HepG2 (cell line): ENCODE results near the gene BMERB1. TPM values are rescaled to one million over a fixed set of nuclear protein-coding genes. Genes with fewer than 3 reads are reported as not detected.

Experiments
- CEBPB ChIP-seq: IDR thresholded peaks from 2 replicates; pipeline ENCODE4 v1.6.1; 2011; ENCODE audit warnings: low read depth, low read length, improper control_type of control experiment, borderline replicate concordance
- CENPT ChIP-seq: sonication (generic); formaldehyde crosslinking; IDR thresholded peaks from 2 replicates; pipeline ENCODE4 v1.8.0; 2022; ENCODE audit warnings: low read depth, mild to moderate bottlenecking, moderate library complexity, missing genetic modification reagents
- CENPX ChIP-seq: sonication (generic); formaldehyde crosslinking; IDR thresholded peaks from 2 replicates; pipeline ENCODE4 v1.9.0; 2021; ENCODE audit warnings: mild to moderate bottlenecking, missing genetic modification reagents, moderate library complexity
- ERF ChIP-seq: IDR thresholded peaks from 2 replicates; pipeline ENCODE4 v1.6.1; 2018; ENCODE audit warnings: missing biosample characterization, missing genetic modification reagents
- HIC2 ChIP-seq: sonication (generic); formaldehyde crosslinking; IDR thresholded peaks from 2 replicates; pipeline ENCODE4 v1.9.0; 2022; ENCODE audit warnings: low read depth, missing genetic modification reagents
- HMGXB3 ChIP-seq: sonication (generic); formaldehyde crosslinking; IDR thresholded peaks from 2 replicates; pipeline ENCODE4 v1.4.0; 2020; ENCODE audit warnings: missing genetic modification reagents, borderline replicate concordance
- MAFK ChIP-seq, 2 experiments: IDR thresholded peaks in 1 of 2; conservative IDR thresholded peaks in 1 of 2; 2 replicates each; pipeline ENCODE4 v1.6.1; 2011; ENCODE audit warnings: improper control_type of control experiment in 2 of 2, low read length in 2 of 2
- PITX1 ChIP-seq: sonication (generic); formaldehyde crosslinking; IDR thresholded peaks from 2 replicates; pipeline ENCODE4 v1.5.1; 2020; ENCODE audit warnings: mild to moderate bottlenecking, missing genetic modification reagents
- RAD21 ChIP-seq: fragments of 450-650 bp; formaldehyde crosslinking; IDR thresholded peaks from 2 replicates; pipeline ENCODE4 v1.5.0; 2020; ENCODE audit warnings: mild to moderate bottlenecking
- ZBTB33 ChIP-seq: sonication (generic); formaldehyde crosslinking; IDR thresholded peaks from 2 replicates; pipeline ENCODE4 v1.4.0; 2020; ENCODE audit warnings: missing genetic modification reagents
- ZBTB4 ChIP-seq: sonication (generic); formaldehyde crosslinking; IDR thresholded peaks from 2 replicates; pipeline ENCODE4 v1.4.0; 2020; ENCODE audit warnings: missing genetic modification reagents, mild to moderate bottlenecking, borderline replicate concordance
- ZC3H13 ChIP-seq: sonication (generic); formaldehyde crosslinking; IDR thresholded peaks from 2 replicates; pipeline ENCODE4 v1.8.1; 2023; ENCODE audit warnings: mild to moderate bottlenecking, missing genetic modification reagents, moderate library complexity
- ZFP37 ChIP-seq: sonication (generic); formaldehyde crosslinking; IDR thresholded peaks from 2 replicates; pipeline ENCODE4 v1.4.0; 2020; ENCODE audit warnings: missing genetic modification reagents, borderline replicate concordance
- polyA plus RNA-seq, 8 experiments: library from polyadenylated mRNA; depleted of rRNA in 3 of 8; stranded (reverse) in 7 of 8; unstranded in 1 of 8; fragments of >200 nt; fragmentation: Illumina TruSeq in 4 of 8; extraction: Trizol in 4 of 8; gene quantifications; 2 replicates each; pipeline versions ENCODE4 v1.2.1 to v1.2.3, GENCODE V29; 2011 to 2016; ENCODE audit warnings: low read depth in 4 of 8, missing spikeins in 1 of 8, mixed read lengths in 1 of 8; ENCODE audit not compliant: insufficient read depth in 1 of 8
- total RNA-seq, 5 experiments: library from RNA; depleted of rRNA; stranded (reverse); fragments of >200 nt; fragmentation: Illumina TruSeq; extraction: Trizol; gene quantifications; 2 replicates each; pipeline ENCODE4 v1.2.3, GENCODE V29; 2016; ENCODE audit warnings: low read depth in 1 of 5

Gene BMERB1
- total and polyA plus RNA-seq, 2 of the 13 experiments (the other 11 are each of a cell fraction or from before 2014, with no cell fraction given), result 1.4 TPM

GRCh38 chr16:15404792-15405191 is 29.6 kb upstream of the BMERB1 start (continued):
- TF ChIP-seq HIC2 (CRISPR knock-in tag) (no peak), PITX1 (CRISPR knock-in tag) (no peak), MAFK (conservative IDR thresholded peaks at IDR 0.05 in 1 of 2, IDR thresholded peaks at IDR 0.05 in 1 of 2; ENCODE audit: low read length in 2 of 2) (no peak), RAD21 (no peak), CEBPB (peak; percentile 58; the same call in 1 of the 2 replicates), ZFP37 (CRISPR knock-in tag) (no peak), ZC3H13 (CRISPR knock-in tag) (no peak), CENPT (CRISPR knock-in tag) (no peak), HMGXB3 (CRISPR knock-in tag) (no peak), ZBTB4 (CRISPR knock-in tag) (no peak), ERF (CRISPR knock-in tag) (no peak), ZBTB33 (CRISPR knock-in tag) (peak; percentile 80; the same call in 1 of the 2 replicates), CENPX (no peak)
- TF ChIP-seq, all 625 proteins: peak for 6
